HCT116 (cell line): Measurements from ENCODE around the gene TRAF3IP1. TPM values are rescaled to one million over a fixed set of nuclear protein-coding genes. Genes with fewer than 3 reads are reported as not detected.

ENCODE experiments used
- ATAC-seq: fragments of 200-7000 bp; cut with Tn5 transposase; 2 replicates; pipeline ENCODE4 v1.9.1; 2020; ENCODE audit warnings: mild to moderate bottlenecking, moderate library complexity
- BruUV-seq: library from RNA; stranded (reverse); fragments of 400-500 nt; replicated peaks from 2 replicates; lab custom pipeline; 2021; lab: Mats Ljungman, UMichigan
- CTCF ChIA-PET: fragments of 300-600 bp; sonication (Branson Sonifier 250); formaldehyde crosslinking; loops from one replicate; lab custom pipeline; 2021; ENCODE audit warnings: antibody characterized with exemption; lab: Charles Lee
- POLR2A ChIA-PET: fragments of 300-600, 350-600 bp; sonication (Branson Sonifier 250); formaldehyde crosslinking; loops from one replicate; lab custom pipeline; 2021; ENCODE audit warnings: antibody characterized with exemption; lab: Charles Lee
- RAD21 ChIA-PET, 2 experiments: fragments of 300-600 bp; sonication (Branson Sonifier 250); formaldehyde crosslinking; loops; one replicate each; lab custom pipeline; 2023; ENCODE audit warnings: low total read pairs in 2 of 2; ENCODE audit not compliant: uncharacterized antibody in 2 of 2, unreplicated experiment in 2 of 2, low non-redundant PET in 1 of 2; lab: Charles Lee
- DNase-seq: peaks from one replicate; pipeline ENCODE4 v3.0.0-alpha.2; 2010; ENCODE audit warnings: low read depth, low spot score
- H2AFZ ChIP-seq: fragments of 200-600 bp; shearing (Covaris generic), sonication (generic); 2 replicates; pipeline ENCODE4 v1.6.1; 2017; ENCODE audit warnings: low read depth, mixed run types, mixed read lengths, antibody characterized with exemption, low read length; ENCODE audit not compliant: poor library complexity, severe bottlenecking
- H3K27ac ChIP-seq: 2 replicates; pipeline ENCODE4 v1.5.1; 2012; ENCODE audit warnings: low read depth, low read length
- H3K27me3 ChIP-seq: fragments of 200-600 bp; sonication (generic); 2 replicates; pipeline ENCODE4 v1.6.1; 2016; ENCODE audit warnings: mixed run types, low read length, mixed read lengths; ENCODE audit not compliant: insufficient read depth
- H3K36me3 ChIP-seq, 2 experiments: fragments of 200-500 bp in 1 of 2; fragments of 200-600 bp in 1 of 2; sonication (Bioruptor generic) in 1 of 2; sonication (generic) in 1 of 2; 2 replicates each; pipeline versions ENCODE4 v1.5.1 to v1.6.1; 2014 to 2016; ENCODE audit warnings: low read length in 2 of 2, inconsistent platforms in 1 of 2, mixed read lengths in 1 of 2, mixed run types in 1 of 2; ENCODE audit not compliant: insufficient read depth in 2 of 2, control insufficient read depth in 1 of 2
- H3K4me1 ChIP-seq, 2 experiments: fragments of 200-600 bp in 1 of 2; sonication (generic) in 1 of 2; 2 replicates each; pipeline versions ENCODE4 v1.5.1 to v1.6.1; 2012 to 2017; ENCODE audit warnings: low read length in 2 of 2, inconsistent platforms in 1 of 2, mild to moderate bottlenecking in 1 of 2, mixed read lengths in 1 of 2, mixed run types in 1 of 2, moderate library complexity in 1 of 2; ENCODE audit not compliant: insufficient read depth in 2 of 2, control insufficient read depth in 1 of 2
- H3K4me2 ChIP-seq: fragments of 200-600 bp; sonication (generic); 2 replicates; pipeline ENCODE4 v1.6.1; 2017; ENCODE audit warnings: mixed run types, low read length, mixed read lengths
- H3K4me3 ChIP-seq, 2 experiments: fragments of 200-600 bp in 1 of 2; sonication (generic) in 1 of 2; replicated peaks in 1 of 2; 2 replicates each; pipeline ENCODE4 v1.5.1; 2011 to 2016; ENCODE audit warnings: low read length in 2 of 2, control low read depth in 1 of 2, low read depth in 1 of 2, mild to moderate bottlenecking in 1 of 2, mixed read lengths in 1 of 2, mixed run types in 1 of 2
- H3K79me2 ChIP-seq: fragments of 200-600 bp; sonication (generic); 2 replicates; pipeline ENCODE4 v1.6.1; 2017; ENCODE audit warnings: mild to moderate bottlenecking, mixed run types, low read length, moderate library complexity, mixed read lengths; ENCODE audit not compliant: insufficient read depth
- H3K9ac ChIP-seq: fragments of 200-600 bp; sonication (generic); 2 replicates; pipeline ENCODE4 v1.6.1; 2016; ENCODE audit warnings: low read length, mixed read lengths
- H3K9me2 ChIP-seq: fragments of 200-600 bp; sonication (generic), shearing (Covaris generic); 2 replicates; pipeline ENCODE4 v1.6.1; 2017; ENCODE audit warnings: mixed run types, mild to moderate bottlenecking, moderate library complexity; ENCODE audit not compliant: insufficient read depth
- H3K9me3 ChIP-seq, 2 experiments: fragments of 200-500 bp in 1 of 2; fragments of 200-600 bp in 1 of 2; sonication (Bioruptor generic) in 1 of 2; sonication (generic) in 1 of 2; 2 replicates each; pipeline ENCODE4 v1.6.1; 2014 to 2017; ENCODE audit warnings: low read length in 2 of 2, mixed read lengths in 2 of 2, inconsistent platforms in 1 of 2, low read depth in 1 of 2, mild to moderate bottlenecking in 1 of 2, mixed run types in 1 of 2, moderate library complexity in 1 of 2; ENCODE audit not compliant: control insufficient read depth in 1 of 2, insufficient read depth in 1 of 2
- H4K20me1 ChIP-seq: fragments of 200-600 bp; sonication (generic), shearing (Covaris generic); 2 replicates; pipeline ENCODE4 v1.6.1; 2017; ENCODE audit warnings: mixed run types, mild to moderate bottlenecking, moderate library complexity; ENCODE audit not compliant: insufficient read depth
- ATF3 ChIP-seq: IDR thresholded peaks from 2 replicates; pipeline ENCODE4 v1.6.1; 2012
- EGR1 ChIP-seq: IDR thresholded peaks from 2 replicates; pipeline ENCODE4 v1.6.1; 2012; ENCODE audit warnings: low read depth
- REST ChIP-seq: IDR thresholded peaks from 2 replicates; pipeline ENCODE4 v1.6.1; 2012; ENCODE audit warnings: low read depth
- intact Hi-C: fragments of 100-400 bp; cut with micrococcal nuclease; formaldehyde crosslinking; loops from 2 replicates; pipeline ENCODE4 v1.10.0; 2022
- total RNA-seq: library from RNA; stranded (reverse); gene quantifications from one replicate; pipeline ENCODE4 v1.2.1, GENCODE V29; 2021; ENCODE audit not compliant: unreplicated experiment

TRAF3IP1 gene
- total RNA-seq, 1 experiment from 2014 or later, result 19.4 TPM

GRCh38 chr2:238325694-238326093 is 5.4 kb downstream of the TRAF3IP1 start:
- POLR2A ChIA-PET, result no interaction called here
- Histone ChIP-seq H3K4me1 (peaks cover 4 to 9% of the 10 kb centered on the region in 2 experiments; a peak in 3 of 4 replicates), H3K27ac (no peak overlapping the region), H3K36me3 (peaks cover 3 to 12% of the 10 kb centered on the region in 2 experiments; a peak in 2 of 4 replicates), H3K27me3 (no peaks in the 10 kb centered on the region), H3K79me2 (peaks cover 19% of the 10 kb centered on the region), H4K20me1 (no peaks in the 10 kb centered on the region), H3K9ac (no peak overlapping the region), H3K4me3 (no peak overlapping the region), H3K9me2 (no peaks in the 10 kb centered on the region), H2AFZ (no peak overlapping the region), H3K9me3 (no peaks in the 10 kb centered on the region), H3K4me2 (no peak overlapping the region)
- ATAC-seq (no peak), DNase-seq (no peak)
- CTCF ChIA-PET, result no interaction called here
- intact Hi-C loops, result no loop called here
- BruUV-seq, result no TSS peak
- TF ChIP-seq REST, result no peak
- TF ChIP-seq EGR1, result no peak
- RAD21 ChIA-PET, result no interaction called here

- RAD21 ChIA-PET, result no interaction called here
- peaks cover 9% of the 10 kb centered on the region for H3K79me2 ChIP-seq
- DNase-seq (no peak), ATAC-seq (no peak)
- no peak overlapping the region for H3K9ac ChIP-seq
- peaks cover 3 to 15% of the 10 kb centered on the region in 2 experiments; a peak in 2 of 4 replicates for H3K36me3 ChIP-seq
- peaks cover 0 to under 1% of the 10 kb centered on the region in 2 experiments; a peak in 1 of 4 replicates for H3K4me1 ChIP-seq
- intact Hi-C loops, result no loop called here
- H3K9me3 ChIP-seq, result no peaks in the 10 kb centered on the region
- H3K4me3 ChIP-seq, result no peak overlapping the region
- H3K27ac ChIP-seq, result no peak overlapping the region
- H4K20me1 ChIP-seq, result no peaks in the 10 kb centered on the region
- POLR2A ChIA-PET, result no interaction called here
- no TSS peak for BruUV-seq
- H3K27me3 ChIP-seq, result no peaks in the 10 kb centered on the region
- CTCF ChIA-PET, result no interaction called here
- no peak overlapping the region for H3K4me2 ChIP-seq
- H3K9me2 ChIP-seq, result no peaks in the 10 kb centered on the region
- no peak overlapping the region for H2AFZ ChIP-seq
- no peak for TF ChIP-seq ATF3
Measured at GRCh38 chr2:238326801-238327365, 6.6 kb downstream of the TRAF3IP1 start.
